Measurements from ENCODE around the gene ARMC3.
A peak's percentile ranks its signal among the peaks of the same experiment; 100 is the strongest.
"Not testable (repeated sequence)": the region's sequence is repeated elsewhere in the genome, so short reads cannot be mapped to it uniquely, and the experiment has no call there.

Gene ARMC3, protein sequence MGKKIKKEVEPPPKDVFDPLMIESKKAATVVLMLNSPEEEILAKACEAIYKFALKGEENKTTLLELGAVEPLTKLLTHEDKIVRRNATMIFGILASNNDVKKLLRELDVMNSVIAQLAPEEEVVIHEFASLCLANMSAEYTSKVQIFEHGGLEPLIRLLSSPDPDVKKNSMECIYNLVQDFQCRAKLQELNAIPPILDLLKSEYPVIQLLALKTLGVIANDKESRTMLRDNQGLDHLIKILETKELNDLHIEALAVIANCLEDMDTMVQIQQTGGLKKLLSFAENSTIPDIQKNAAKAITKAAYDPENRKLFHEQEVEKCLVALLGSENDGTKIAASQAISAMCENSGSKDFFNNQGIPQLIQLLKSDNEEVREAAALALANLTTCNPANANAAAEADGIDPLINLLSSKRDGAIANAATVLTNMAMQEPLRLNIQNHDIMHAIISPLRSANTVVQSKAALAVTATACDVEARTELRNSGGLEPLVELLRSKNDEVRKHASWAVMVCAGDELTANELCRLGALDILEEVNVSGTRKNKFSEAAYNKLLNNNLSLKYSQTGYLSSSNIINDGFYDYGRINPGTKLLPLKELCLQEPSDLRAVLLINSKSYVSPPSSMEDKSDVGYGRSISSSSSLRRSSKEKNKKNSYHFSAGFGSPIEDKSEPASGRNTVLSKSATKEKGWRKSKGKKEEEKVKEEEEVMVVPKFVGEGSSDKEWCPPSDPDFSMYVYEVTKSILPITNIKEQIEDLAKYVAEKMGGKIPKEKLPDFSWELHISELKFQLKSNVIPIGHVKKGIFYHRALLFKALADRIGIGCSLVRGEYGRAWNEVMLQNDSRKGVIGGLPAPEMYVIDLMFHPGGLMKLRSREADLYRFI

DNA sequence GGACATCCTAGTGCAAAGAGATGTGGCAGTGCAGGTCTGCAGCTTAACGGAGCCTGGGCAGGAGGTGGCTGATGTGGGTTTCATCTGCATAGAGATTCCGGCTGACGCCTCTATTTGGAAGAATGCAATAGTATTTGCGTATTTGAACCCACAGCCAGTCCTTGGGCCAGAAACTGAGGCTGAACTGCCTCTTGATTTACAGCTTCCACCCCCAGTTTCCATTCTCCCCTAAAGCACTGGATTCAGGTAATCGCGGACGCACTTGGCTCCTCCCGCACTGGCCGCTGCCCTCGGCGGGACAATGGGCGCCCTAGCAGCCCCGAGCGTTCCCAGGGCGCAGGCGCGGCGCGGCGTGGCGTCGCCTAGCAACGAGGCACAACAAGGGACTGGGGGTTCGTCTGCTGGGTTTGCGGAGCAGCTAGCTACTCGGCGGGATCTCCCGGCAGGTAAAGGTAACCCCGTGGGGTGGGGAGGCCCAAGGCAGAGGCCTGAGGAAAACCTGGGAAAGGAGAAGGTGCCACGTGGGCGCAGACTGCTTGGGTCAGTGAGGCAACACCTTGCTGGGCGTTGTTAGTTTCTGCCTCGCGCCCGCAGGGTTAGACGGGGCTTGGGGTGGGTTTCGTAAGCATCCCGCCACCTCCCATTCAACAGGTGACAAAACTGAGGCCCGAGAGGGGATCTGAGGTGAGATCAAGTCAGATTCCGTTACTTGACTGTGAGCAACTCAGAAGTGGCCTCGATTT, at the start of gene ARMC3:
Gene ARMC3, plus strand, starts transcription at position 393 of the 743 bp plus-strand sequence. CDS start 3,944 bp downstream, outside the sequence.
- peak; percentile 25 to 54 (median 30) for DNase-seq (ENCODE audit: low read depth in 4 of 4, low spot score in 1 of 4)

GRCh38 chr10:22891797-22892196, 36.1 kb upstream of the ARMC3 start:
- no peak for DNase-seq (ENCODE audit: low read depth in 4 of 4, low spot score in 1 of 4)

DNA sequence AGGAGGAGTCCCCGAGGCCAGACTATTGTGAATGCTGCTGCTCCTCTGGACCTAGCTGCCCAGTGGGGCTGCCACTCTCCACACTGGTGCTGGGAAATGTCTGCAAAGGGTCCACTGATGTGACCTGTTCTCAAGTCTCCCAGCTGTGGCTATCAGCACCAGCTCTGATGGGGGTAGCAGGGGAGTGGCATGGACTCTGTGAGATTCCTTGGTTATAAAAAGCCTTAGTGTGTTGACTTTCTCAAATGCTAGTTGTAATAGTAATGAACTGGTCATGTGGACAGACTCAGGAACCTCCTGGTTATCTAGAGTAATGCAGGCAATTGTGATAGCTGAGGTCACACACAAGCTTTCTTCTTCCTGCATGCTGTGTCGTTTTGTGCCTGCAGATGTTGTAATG, 34.1 kb upstream of the ARMC3 start:
- DNase-seq (ENCODE audit: low read depth in 4 of 4, low spot score in 1 of 4): no peak

- no peak for DNase-seq (ENCODE audit: low read depth in 4 of 4, low spot score in 1 of 4)
Observed at GRCh38 chr10:22894714-22895113, 33.1 kb upstream of the ARMC3 start.

DNA sequence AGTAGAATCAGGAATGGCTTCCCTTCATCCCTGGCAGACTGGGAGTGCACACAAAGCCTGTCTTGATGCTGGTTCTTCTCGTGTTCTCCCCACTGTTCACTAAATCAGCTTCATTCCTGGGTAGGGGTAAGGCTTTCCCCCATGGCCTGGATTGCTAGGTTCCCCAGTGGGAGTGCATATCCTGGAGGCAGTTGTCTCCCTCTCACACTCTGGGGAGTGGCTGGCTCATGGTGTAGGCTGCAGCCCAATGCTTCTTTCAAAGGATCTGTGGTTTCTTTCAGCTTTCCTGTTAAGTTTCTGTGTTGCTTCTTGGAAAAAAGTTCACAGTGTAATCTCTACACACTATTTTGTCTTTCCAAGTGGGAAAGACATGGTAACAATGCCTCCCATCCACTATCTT, 32.6 kb upstream of the ARMC3 start:
- no peak for DNase-seq (ENCODE audit: low read depth in 4 of 4, low spot score in 1 of 4)

DNA sequence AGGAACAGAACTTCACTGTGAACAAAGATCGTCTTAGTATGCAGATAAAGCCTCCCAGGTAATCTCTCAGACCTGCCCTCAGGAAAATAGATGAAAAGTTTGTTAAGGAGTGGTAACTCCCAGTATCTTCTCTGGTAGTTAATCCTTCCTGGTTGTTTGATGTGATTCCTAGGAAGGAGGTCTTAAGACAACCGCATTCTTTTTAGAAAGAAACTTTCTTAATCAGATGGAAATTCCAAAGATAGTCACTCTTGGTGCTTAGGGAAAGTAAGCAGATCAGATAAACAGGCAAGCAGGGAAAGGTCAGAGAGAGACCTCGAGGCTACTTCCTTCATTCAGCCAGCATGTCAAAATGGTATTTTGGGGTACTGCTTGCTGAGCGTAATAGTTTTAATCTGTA, 30.5 kb upstream of the ARMC3 start:
- DNase-seq (ENCODE audit: low read depth in 4 of 4, low spot score in 1 of 4): no peak

DNA sequence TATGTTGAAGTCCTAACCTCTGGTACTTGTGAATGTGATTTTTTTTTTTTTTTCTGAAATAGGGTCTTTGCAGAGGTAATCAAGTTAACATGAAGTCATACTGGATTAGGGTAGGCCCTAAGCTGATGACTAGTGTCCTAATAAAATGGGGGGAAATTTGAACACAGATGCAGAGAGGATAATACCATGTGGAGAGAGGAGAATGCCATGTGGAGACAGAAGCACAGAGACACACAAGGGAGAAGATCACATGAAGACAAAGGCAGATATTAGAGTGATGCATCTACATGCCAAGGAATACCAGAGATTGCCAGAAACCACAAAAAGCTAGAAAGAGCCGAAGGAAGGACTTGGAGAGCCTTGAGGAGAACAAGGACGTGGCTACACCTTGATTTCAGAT, 28.5 kb upstream of the ARMC3 start:
- no peak for DNase-seq (ENCODE audit: low read depth in 4 of 4, low spot score in 1 of 4)

- DNase-seq (ENCODE audit: low read depth in 4 of 4, low spot score in 1 of 4): no peak
Observed at GRCh38 chr10:22899775-22900174, 28.1 kb upstream of the ARMC3 start.

- no peak for DNase-seq (ENCODE audit: low read depth in 4 of 4, low spot score in 1 of 4)
Observed at GRCh38 chr10:22900841-22901601, 26.8 kb upstream of the ARMC3 start.

GRCh38 chr10:22902147-22902546, 25.7 kb upstream of the ARMC3 start:
- not testable (repeated sequence) for DNase-seq (ENCODE audit: low read depth in 4 of 4, low spot score in 1 of 4)

DNA sequence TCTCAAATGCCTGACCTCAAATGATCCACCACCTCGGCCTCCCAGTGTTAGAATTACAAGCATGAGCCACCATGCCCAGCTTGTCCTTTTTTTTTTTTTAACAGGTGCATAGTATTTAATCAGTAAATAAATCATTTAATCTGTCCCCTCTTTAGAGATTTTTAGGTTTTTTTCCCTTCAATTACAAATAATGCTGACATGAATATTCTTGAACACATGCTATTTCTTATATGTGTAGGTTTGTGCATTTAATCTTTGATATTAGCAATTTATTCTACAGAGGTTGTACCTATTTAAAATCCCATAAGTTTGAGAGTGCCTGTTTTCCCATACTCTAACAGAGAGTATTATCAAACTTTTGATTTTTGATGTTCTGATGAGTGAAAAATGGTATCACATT, 24.2 kb upstream of the ARMC3 start:
- DNase-seq (ENCODE audit: low read depth in 4 of 4, low spot score in 1 of 4): no peak

DNA sequence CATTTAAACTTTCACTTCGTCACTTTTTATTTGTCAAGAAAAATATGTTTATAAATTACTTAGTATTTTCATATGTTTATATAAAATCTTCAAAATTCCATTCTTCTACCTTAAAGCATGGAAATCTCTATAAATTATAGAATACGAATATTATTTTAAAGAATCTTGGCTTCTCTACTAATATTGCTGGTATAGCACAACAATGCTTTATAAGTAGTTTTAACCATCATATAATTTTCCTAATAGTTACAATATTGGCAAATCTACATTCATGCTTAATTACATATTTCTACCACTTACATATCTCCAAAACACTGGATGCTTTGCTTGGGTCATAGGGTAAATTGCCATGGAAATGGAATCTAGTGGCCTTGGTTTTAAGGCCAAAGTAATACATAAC, 21.1 kb upstream of the ARMC3 start:
- DNase-seq (ENCODE audit: low read depth in 4 of 4, low spot score in 1 of 4): no peak

GRCh38 chr10:22908837-22909236, 19.0 kb upstream of the ARMC3 start:
- DNase-seq (ENCODE audit: low read depth in 4 of 4, low spot score in 1 of 4): no peak

DNA sequence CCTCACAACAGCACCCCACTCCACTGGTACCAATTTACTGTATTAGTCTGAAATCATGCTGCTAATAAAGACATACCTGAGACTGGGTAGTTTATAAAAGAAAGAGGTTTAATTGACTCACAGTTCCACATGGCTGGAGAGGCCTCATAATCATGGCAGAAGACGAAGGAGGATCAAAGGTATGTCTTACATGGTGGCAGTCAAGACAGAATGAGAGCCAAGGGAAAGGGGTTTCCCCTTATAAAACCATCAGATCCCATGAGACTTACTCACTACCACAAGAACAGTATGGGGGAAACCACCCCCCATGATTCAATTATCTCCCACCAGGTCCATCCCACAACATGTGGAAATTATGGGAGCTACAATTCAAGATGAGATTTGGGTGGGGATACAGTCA, 18.2 kb upstream of the ARMC3 start:
- DNase-seq (ENCODE audit: low read depth in 4 of 4, low spot score in 1 of 4): not testable (repeated sequence)

- no peak for DNase-seq (ENCODE audit: low read depth in 4 of 4, low spot score in 1 of 4)
Observed at GRCh38 chr10:22911067-22911466, 16.8 kb upstream of the ARMC3 start.

- no peak for DNase-seq (ENCODE audit: low read depth in 4 of 4, low spot score in 1 of 4)
Observed at GRCh38 chr10:22911889-22912762, 15.7 kb upstream of the ARMC3 start.

- DNase-seq (ENCODE audit: low read depth in 4 of 4, low spot score in 1 of 4): no peak
Observed at GRCh38 chr10:22912763-22913384, 15.0 kb upstream of the ARMC3 start.

DNA sequence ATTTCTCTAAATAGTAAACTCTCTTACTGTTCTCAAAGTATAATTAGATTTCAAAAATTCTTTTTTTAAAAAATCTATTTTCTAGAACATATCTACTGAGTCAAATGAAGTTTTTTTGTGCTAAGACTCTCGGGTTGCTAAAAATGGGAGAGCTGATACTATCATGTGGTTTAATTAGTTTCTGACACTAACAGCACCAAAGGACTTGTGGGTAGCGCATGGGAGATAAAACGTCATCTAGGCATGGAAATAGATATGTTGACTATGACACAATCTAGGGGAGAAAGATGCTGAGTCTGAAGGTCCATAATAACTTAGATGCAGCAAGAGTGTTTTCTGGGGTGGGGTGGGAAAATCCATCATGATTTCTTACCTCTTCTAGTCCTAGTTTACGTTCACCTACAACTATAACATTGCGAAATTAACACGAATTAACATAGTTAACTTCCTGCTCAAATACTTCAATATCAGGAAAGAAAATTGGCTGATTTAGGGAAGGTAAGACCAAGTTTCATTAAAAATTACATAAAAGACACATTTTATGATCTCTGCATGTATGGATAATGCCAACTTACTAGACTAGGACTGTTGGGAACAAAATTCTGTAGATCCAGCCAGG, 14.3 kb upstream of the ARMC3 start:
- no peak for DNase-seq (ENCODE audit: low read depth in 4 of 4, low spot score in 1 of 4)

- DNase-seq (ENCODE audit: low read depth in 4 of 4, low spot score in 1 of 4): no peak
Observed at GRCh38 chr10:22915314-22915713, 12.5 kb upstream of the ARMC3 start.
